ENCODE data around the gene C19orf44.

Gene C19orf44

DNA sequence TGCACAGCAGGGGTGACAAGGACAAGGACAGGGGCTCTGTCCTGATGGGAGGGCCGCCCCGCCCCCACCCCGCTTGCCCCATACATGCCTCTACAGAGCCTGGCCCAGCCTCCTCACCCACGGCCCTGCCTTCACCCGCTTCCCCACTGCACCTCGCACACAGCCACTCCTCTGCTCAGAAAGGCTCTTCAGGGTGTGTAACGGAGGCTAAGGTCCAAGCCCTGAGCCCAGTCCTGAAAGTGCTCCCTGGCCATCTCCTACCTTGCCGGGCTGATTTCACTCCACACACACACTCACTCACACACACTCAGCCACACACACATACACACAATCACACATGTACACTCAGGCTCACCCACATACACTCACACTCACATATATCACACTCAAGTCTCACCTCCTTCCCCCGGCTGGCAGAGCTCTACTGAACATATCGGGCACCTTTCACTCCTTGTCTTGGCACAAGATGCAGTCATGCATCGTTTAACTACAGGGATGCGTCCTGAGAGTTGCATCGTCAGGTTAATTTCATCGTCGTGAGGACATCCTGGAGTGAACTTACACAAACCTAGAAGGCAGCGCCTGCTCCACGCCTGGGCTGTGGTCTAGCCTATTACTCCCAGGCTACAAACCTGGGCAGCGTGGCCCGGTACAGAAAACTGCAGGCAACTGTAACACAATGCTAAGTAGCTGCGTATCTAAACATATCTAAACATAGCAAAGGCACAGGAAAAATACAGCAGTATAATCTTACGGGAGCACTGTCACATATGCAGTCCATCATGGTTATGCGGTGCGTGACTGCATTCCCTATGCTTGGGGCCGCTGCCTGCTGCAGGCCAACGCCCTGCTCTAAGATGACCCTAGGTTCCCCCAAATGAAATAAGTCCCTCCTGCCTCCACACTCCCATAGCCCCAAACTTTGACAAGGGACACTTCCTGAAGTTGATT lies 37.5 kb upstream of the C19orf44 start:
- no peak for DNase-seq (ENCODE audit: low read depth)
- no peak for TF ChIP-seq POLR2A (IDR thresholded peaks at IDR 0.05; ENCODE audit: extremely low read depth, insufficient read length)
- TF ChIP-seq, protein P1, sequence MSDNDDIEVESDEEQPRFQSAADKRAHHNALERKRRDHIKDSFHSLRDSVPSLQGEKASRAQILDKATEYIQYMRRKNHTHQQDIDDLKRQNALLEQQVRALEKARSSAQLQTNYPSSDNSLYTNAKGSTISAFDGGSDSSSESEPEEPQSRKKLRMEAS (IDR thresholded peaks at IDR 0.05; ENCODE audit: low read depth, low read length) = no peak
- TF ChIP-seq MYC (IDR thresholded peaks at IDR 0.05; ENCODE audit: low read depth, low read length) = no peak
- TF ChIP-seq, protein P2, sequence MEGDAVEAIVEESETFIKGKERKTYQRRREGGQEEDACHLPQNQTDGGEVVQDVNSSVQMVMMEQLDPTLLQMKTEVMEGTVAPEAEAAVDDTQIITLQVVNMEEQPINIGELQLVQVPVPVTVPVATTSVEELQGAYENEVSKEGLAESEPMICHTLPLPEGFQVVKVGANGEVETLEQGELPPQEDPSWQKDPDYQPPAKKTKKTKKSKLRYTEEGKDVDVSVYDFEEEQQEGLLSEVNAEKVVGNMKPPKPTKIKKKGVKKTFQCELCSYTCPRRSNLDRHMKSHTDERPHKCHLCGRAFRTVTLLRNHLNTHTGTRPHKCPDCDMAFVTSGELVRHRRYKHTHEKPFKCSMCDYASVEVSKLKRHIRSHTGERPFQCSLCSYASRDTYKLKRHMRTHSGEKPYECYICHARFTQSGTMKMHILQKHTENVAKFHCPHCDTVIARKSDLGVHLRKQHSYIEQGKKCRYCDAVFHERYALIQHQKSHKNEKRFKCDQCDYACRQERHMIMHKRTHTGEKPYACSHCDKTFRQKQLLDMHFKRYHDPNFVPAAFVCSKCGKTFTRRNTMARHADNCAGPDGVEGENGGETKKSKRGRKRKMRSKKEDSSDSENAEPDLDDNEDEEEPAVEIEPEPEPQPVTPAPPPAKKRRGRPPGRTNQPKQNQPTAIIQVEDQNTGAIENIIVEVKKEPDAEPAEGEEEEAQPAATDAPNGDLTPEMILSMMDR (IDR thresholded peaks at IDR 0.05; ENCODE audit: low read depth, low read length) = no peak

DNA sequence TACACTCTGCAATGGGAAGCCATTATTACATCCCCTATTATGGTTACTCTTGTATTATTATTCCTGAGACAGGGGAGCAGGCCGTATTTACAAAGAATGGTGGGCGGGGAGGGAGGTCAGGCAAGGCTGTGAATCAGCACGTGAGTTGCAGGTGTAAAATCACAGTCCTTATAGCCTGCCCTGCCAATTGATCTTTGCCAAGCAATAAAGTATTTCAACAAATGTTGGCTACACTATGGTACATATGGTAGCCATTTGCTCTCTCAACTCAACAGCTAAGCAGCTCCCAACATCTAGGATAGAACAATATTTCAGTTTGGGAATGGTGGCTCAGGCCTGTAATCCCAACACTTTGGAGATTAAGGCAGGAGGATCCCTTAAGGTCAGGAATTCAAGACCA lies 36.5 kb upstream of the C19orf44 start:
- no peak for DNase-seq (ENCODE audit: low read depth)
- H3K4me3 ChIP-seq (ENCODE audit: low read depth, low read length) = no peak overlapping the region
- TF ChIP-seq POLR2A (IDR thresholded peaks at IDR 0.05; ENCODE audit: extremely low read depth, insufficient read length) (no peak), MYC (IDR thresholded peaks at IDR 0.05; ENCODE audit: low read depth, low read length) (no peak)
- TF ChIP-seq, protein P2 (IDR thresholded peaks at IDR 0.05; ENCODE audit: low read depth, low read length) = no peak
- TF ChIP-seq, protein P1 (IDR thresholded peaks at IDR 0.05; ENCODE audit: low read depth, low read length) = no peak

More for the DNA sequence above, 37.5 kb upstream of the C19orf44 start:
- no peak overlapping the region for H3K4me3 ChIP-seq (ENCODE audit: low read depth, low read length)

DNA sequence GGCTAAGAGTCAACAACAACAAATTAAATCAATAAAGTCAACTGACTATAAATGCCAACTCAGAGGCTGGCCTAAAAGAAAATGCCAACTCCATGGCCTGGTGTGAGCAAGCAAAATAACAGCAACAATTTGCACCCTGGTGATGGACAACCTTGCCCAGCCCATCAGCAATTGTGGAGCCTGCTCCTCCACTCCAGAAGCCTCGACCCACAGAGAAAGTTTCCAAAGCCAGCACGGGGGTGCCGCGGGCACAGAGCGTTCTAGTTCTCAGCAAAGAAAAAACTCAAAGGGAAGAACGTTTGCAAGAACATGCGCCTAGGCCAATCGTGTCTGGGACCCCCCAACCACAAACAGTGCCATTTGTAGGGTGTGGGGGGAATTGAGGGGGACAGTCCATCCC lies 35.7 kb upstream of the C19orf44 start:
- no peak overlapping the region for H3K4me3 ChIP-seq (ENCODE audit: low read depth, low read length)
- TF ChIP-seq, protein P2 (IDR thresholded peaks at IDR 0.05; ENCODE audit: low read depth, low read length) = no peak
- no peak for TF ChIP-seq MYC (IDR thresholded peaks at IDR 0.05; ENCODE audit: low read depth, low read length)
- no peak for TF ChIP-seq POLR2A (IDR thresholded peaks at IDR 0.05; ENCODE audit: extremely low read depth, insufficient read length)
- TF ChIP-seq, protein P1 (IDR thresholded peaks at IDR 0.05; ENCODE audit: low read depth, low read length) = no peak
- no peak for DNase-seq (ENCODE audit: low read depth)

DNA sequence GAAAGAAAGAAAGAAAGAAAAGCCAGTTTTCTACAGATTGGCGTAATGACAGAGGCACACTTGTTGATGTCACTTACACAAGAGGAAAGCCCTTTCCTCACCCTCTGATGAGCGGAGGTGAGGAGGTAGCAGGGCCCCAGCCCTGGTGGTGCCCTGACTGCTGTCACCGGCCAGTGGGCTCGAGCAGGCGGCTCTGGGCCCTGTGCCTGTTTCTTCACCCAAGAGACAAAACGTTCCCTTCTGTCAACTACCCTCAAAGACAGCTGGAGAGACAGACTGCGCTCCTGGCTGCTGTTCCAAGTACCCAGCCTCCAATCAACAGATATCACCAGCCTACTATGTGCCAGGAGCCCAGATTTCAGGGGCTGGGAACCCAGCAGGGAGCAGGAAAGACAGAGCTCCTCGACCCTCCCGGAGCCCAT lies 34.6 kb upstream of the C19orf44 start:
- TF ChIP-seq MYC (IDR thresholded peaks at IDR 0.05; ENCODE audit: low read depth, low read length) (no peak), POLR2A (IDR thresholded peaks at IDR 0.05; ENCODE audit: extremely low read depth, insufficient read length) (no peak)
- TF ChIP-seq, protein P2 (IDR thresholded peaks at IDR 0.05; ENCODE audit: low read depth, low read length) = no peak
- TF ChIP-seq, protein P1 (IDR thresholded peaks at IDR 0.05; ENCODE audit: low read depth, low read length) = no peak
- H3K4me3 ChIP-seq (ENCODE audit: low read depth, low read length) = no peak overlapping the region
- DNase-seq (ENCODE audit: low read depth) = no peak

DNA sequence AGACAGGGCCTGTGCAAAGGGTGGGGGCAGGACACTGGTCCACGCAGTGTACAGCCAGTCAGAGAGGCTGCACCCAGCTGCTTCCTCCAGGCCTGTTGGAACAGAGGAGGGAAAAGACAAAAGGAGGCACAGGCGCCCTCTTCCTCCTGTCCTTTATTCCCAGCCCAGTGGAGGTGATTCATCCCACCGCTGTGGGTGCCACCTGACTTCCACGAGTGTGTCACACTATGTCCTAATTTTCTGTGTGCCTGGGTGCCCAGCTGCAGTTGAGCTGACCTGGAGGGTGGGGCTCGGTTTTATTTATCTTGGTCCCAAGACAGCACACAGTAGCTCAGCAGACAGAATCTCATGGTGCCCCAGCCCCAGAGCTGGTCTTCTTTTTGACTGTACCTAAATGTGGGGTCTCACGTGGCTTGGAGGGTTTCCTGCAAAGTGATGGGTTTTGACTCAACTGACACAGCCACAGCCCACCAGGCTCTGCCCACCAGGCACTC lies 33.4 kb upstream of the C19orf44 start:
- DNase-seq (ENCODE audit: low read depth) = no peak
- no peak for TF ChIP-seq POLR2A (IDR thresholded peaks at IDR 0.05; ENCODE audit: extremely low read depth, insufficient read length)
- TF ChIP-seq, protein P2 (IDR thresholded peaks at IDR 0.05; ENCODE audit: low read depth, low read length) = no peak
- TF ChIP-seq MYC (IDR thresholded peaks at IDR 0.05; ENCODE audit: low read depth, low read length) = no peak
- TF ChIP-seq, protein P1 (IDR thresholded peaks at IDR 0.05; ENCODE audit: low read depth, low read length) = no peak
- H3K4me3 ChIP-seq (ENCODE audit: low read depth, low read length) = no peak overlapping the region
